ENCODE results near the gene RBMX. TPM values are rescaled to one million over a fixed set of nuclear protein-coding genes. Genes with fewer than 3 reads are reported as not detected.
"Not testable (repeated sequence)": the region's sequence is repeated elsewhere in the genome, so short reads cannot be mapped to it uniquely, and the experiment has no call there.

The RBMX gene
- total RNA-seq, 1 experiment from 2014 or later: 379 TPM

- no peak for DNase-seq (ENCODE audit: low spot score)
- no peak overlapping the region for H3K27ac Mint-ChIP-seq
- ChIA-PET CTCF (no interaction called here), POLR2A (no interaction called here)
- no peaks in the 10 kb centered on the region for H3K27me3 Mint-ChIP-seq (ENCODE audit: low read depth)
- H3K36me3 Mint-ChIP-seq: no peaks in the 10 kb centered on the region
- no peak for ATAC-seq
- TF ChIP-seq OVOL2 (CRISPR knock-in tag; IDR thresholded peaks at IDR 0.05; ENCODE audit: borderline replicate concordance): no peak
- no peak for TF ChIP-seq USF2 (CRISPR knock-in tag; IDR thresholded peaks at IDR 0.05)
- no peak for TF ChIP-seq MAX (CRISPR knock-in tag; IDR thresholded peaks at IDR 0.05)
- TF ChIP-seq ZNF416 (CRISPR knock-in tag; IDR thresholded peaks at IDR 0.05): no peak
- TF ChIP-seq TEAD1 (CRISPR knock-in tag; IDR thresholded peaks at IDR 0.05): no peak
- no peak for TF ChIP-seq PRDM15 (CRISPR knock-in tag; IDR thresholded peaks at IDR 0.05)
- TF ChIP-seq TP53 (CRISPR knock-in tag; IDR thresholded peaks at IDR 0.05): no peak
- no peak for TF ChIP-seq AFF4 (CRISPR knock-in tag; IDR thresholded peaks at IDR 0.05; ENCODE audit: borderline replicate concordance)
- TF ChIP-seq ETV6 (CRISPR knock-in tag; IDR thresholded peaks at IDR 0.05): no peak
- no peak overlapping the region for H3K4me3 Mint-ChIP-seq
- H3K4me1 Mint-ChIP-seq: peaks cover 3% of the 10 kb centered on the region; the same call in 1 of the 2 replicates
- H3K9me3 Mint-ChIP-seq: no peaks in the 10 kb centered on the region
Measured at GRCh38 chrX:136899221-136899620, 18.7 kb upstream of the RBMX start.

- H3K4me1 Mint-ChIP-seq; H3K36me3 Mint-ChIP-seq; H3K9me3 Mint-ChIP-seq; DNase-seq (ENCODE audit: low spot score); POLR2A ChIA-PET; H3K27ac Mint-ChIP-seq; H3K4me3 Mint-ChIP-seq; CTCF ChIA-PET; H3K27me3 Mint-ChIP-seq (ENCODE audit: low read depth); ATAC-seq: not testable (repeated sequence)
Measured at GRCh38 chrX:136898752-136899151, 18.2 kb upstream of the RBMX start.

GRCh38 chrX:136896121-136896914, 15.8 kb upstream of the RBMX start:
- ChIA-PET CTCF (no interaction called here), POLR2A (no interaction called here)
- Mint-ChIP-seq H3K36me3 (no peaks in the 10 kb centered on the region), H3K27me3 (ENCODE audit: low read depth) (no peaks in the 10 kb centered on the region), H3K9me3 (no peaks in the 10 kb centered on the region), H3K4me1 (peaks cover 3% of the 10 kb centered on the region; the same call in 1 of the 2 replicates), H3K4me3 (no peak overlapping the region), H3K27ac (no peak overlapping the region)
- no peak for DNase-seq (ENCODE audit: low spot score)
- no peak for ATAC-seq
- TF ChIP-seq ZNF512 (CRISPR knock-in tag; IDR thresholded peaks at IDR 0.05; ENCODE audit: borderline replicate concordance) (no peak), AFF4 (CRISPR knock-in tag; IDR thresholded peaks at IDR 0.05; ENCODE audit: borderline replicate concordance) (no peak), TEAD1 (CRISPR knock-in tag; IDR thresholded peaks at IDR 0.05) (no peak), E2F5 (CRISPR knock-in tag; IDR thresholded peaks at IDR 0.05) (no peak), ZNF425 (CRISPR knock-in tag; conservative IDR thresholded peaks at IDR 0.05) (no peak)
